OCI-LY1 (cell line): ENCODE data around the gene STEAP1B.

ENCODE experiments used
- EZH2 ChIP-seq: fragments of 200-600 bp; sonication (generic), shearing (Covaris generic); IDR thresholded peaks from 2 replicates; pipeline ENCODE4 v1.8.0; 2017; ENCODE audit warnings: borderline replicate concordance, mixed run types, mild to moderate bottlenecking, antibody characterized with exemption, low read length, moderate library complexity, mixed read lengths
- TF ChIP-seq, protein P1 (sequence below): fragments of 200-600 bp; sonication (generic), shearing (Covaris generic); IDR thresholded peaks from 2 replicates; pipeline ENCODE4 v1.5.1; 2017; ENCODE audit warnings: mild to moderate bottlenecking, antibody characterized with exemption, low read length, moderate library complexity, mixed read lengths

DNA sequence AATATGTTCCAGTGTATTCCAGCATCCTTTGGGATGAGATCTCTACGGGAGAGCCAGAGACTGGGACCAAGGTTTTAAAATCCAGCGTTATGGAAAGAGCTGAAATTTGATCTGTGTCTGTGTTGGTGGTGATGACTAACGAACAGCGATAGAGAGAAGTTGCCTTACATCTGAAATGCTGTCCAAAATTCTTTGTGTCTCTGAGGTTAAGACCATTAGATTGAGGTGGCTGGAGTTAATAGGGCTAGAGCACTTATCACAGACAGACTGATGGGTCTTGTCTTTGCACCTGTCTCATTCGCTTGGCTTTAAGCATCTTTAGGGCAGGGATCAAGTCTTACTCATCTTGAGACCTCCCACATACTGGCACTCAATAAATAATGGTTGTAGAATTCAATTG lies 102.0 kb downstream of the STEAP1B start:
- TF ChIP-seq, protein P1, sequence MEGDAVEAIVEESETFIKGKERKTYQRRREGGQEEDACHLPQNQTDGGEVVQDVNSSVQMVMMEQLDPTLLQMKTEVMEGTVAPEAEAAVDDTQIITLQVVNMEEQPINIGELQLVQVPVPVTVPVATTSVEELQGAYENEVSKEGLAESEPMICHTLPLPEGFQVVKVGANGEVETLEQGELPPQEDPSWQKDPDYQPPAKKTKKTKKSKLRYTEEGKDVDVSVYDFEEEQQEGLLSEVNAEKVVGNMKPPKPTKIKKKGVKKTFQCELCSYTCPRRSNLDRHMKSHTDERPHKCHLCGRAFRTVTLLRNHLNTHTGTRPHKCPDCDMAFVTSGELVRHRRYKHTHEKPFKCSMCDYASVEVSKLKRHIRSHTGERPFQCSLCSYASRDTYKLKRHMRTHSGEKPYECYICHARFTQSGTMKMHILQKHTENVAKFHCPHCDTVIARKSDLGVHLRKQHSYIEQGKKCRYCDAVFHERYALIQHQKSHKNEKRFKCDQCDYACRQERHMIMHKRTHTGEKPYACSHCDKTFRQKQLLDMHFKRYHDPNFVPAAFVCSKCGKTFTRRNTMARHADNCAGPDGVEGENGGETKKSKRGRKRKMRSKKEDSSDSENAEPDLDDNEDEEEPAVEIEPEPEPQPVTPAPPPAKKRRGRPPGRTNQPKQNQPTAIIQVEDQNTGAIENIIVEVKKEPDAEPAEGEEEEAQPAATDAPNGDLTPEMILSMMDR: no peak
- no peak for TF ChIP-seq EZH2
